GM19238 (cell line): ENCODE results near the gene CREG1.

Experiments used
- DNase-seq: peaks from one replicate; pipeline ENCODE4 v3.0.0; 2011; ENCODE audit warnings: low spot score; ENCODE audit not compliant: insufficient read length

CREG1 gene

GRCh38 chr1:167532964-167533824 is 20.4 kb downstream of the CREG1 start:
- no peak for DNase-seq

- no peak for DNase-seq
Observed at GRCh38 chr1:167532375-167532774, 21.2 kb downstream of the CREG1 start.

- no peak for DNase-seq
Observed at GRCh38 chr1:167529829-167530474, 23.6 kb downstream of the CREG1 start.

GRCh38 chr1:167528057-167528728 is 25.4 kb downstream of the CREG1 start:
- DNase-seq = no peak

GRCh38 chr1:167526667-167527383 is 26.7 kb downstream of the CREG1 start:
- no peak for DNase-seq

- DNase-seq = no peak
Observed at GRCh38 chr1:167524651-167525050, 28.9 kb downstream of the CREG1 start.

GRCh38 chr1:167522246-167522645 is 31.3 kb downstream of the CREG1 start:
- DNase-seq = no peak

GRCh38 chr1:167520711-167521206 is 32.8 kb downstream of the CREG1 start:
- no peak for DNase-seq

- peak; percentile 23 for DNase-seq
Observed at GRCh38 chr1:167518331-167518700, 35.2 kb downstream of the CREG1 start, which contains the start of gene CD247. CD247 (minus strand) TSS chr1:167518529; CDS start chr1:167518465, 64 bp downstream.

GRCh38 chr1:167517535-167518330 is 35.8 kb downstream of the CREG1 start:
- DNase-seq = no peak

- no peak for DNase-seq
Observed at GRCh38 chr1:167516404-167517388, 36.9 kb downstream of the CREG1 start.

- DNase-seq = no peak
Observed at GRCh38 chr1:167515893-167516321, 37.7 kb downstream of the CREG1 start.

- DNase-seq = no peak
Observed at GRCh38 chr1:167515461-167515860, 38.1 kb downstream of the CREG1 start.

- no peak for DNase-seq
Observed at GRCh38 chr1:167514288-167514687, 39.3 kb downstream of the CREG1 start.

- no peak for DNase-seq
Observed at GRCh38 chr1:167512046-167512654, 41.4 kb downstream of the CREG1 start.

GRCh38 chr1:167511374-167511986 is 42.1 kb downstream of the CREG1 start:
- no peak for DNase-seq

- DNase-seq = no peak
Observed at GRCh38 chr1:167510881-167511280, 42.7 kb downstream of the CREG1 start.

- no peak for DNase-seq
Observed at GRCh38 chr1:167510244-167510643, 43.3 kb downstream of the CREG1 start.
